Neuronal stem cell (in vitro differentiated cells): ENCODE results near the gene CNFN.
A peak's percentile ranks its signal among the peaks of the same experiment; 100 is the strongest.

ENCODE experiments used
- DNase-seq: peaks from one replicate; pipeline ENCODE4 v3.0.0-alpha.2; 2013; ENCODE audit warnings: low spot score
- H2AFZ ChIP-seq: one replicate; pipeline ENCODE4 v1.6.1; 2013; ENCODE audit warnings: mild to moderate bottlenecking, low read length, inconsistent platforms
- H2AK5ac ChIP-seq: 2 replicates; pipeline ENCODE4 v1.6.1; 2013; ENCODE audit warnings: low read depth, mild to moderate bottlenecking, inconsistent platforms, low read length, moderate library complexity, mixed read lengths
- H2BK120ac ChIP-seq: 2 replicates; pipeline ENCODE4 v1.6.1; 2013; ENCODE audit warnings: low read depth, mild to moderate bottlenecking, inconsistent platforms, low read length, moderate library complexity, mixed read lengths
- H2BK12ac ChIP-seq: one replicate; pipeline ENCODE4 v1.6.1; 2013; ENCODE audit warnings: low read length, inconsistent platforms
- H2BK15ac ChIP-seq: 2 replicates; pipeline ENCODE4 v1.6.1; 2013; ENCODE audit warnings: mild to moderate bottlenecking, low read length, inconsistent platforms, mixed read lengths
- H2BK5ac ChIP-seq: one replicate; pipeline ENCODE4 v1.6.1; 2013; ENCODE audit warnings: inconsistent platforms, mild to moderate bottlenecking, low read length, moderate library complexity
- H3K14ac ChIP-seq: one replicate; pipeline ENCODE4 v1.6.1; 2013; ENCODE audit warnings: low read length, inconsistent platforms
- H3K18ac ChIP-seq: 2 replicates; pipeline ENCODE4 v1.6.1; 2013; ENCODE audit warnings: low read length, inconsistent platforms
- H3K23ac ChIP-seq: 2 replicates; pipeline ENCODE4 v1.6.1; 2013; ENCODE audit warnings: low read depth, mild to moderate bottlenecking, mixed read lengths, low read length, inconsistent platforms; ENCODE audit not compliant: poor library complexity
- H3K27ac ChIP-seq: replicated peaks from 3 replicates; pipeline ENCODE4 v1.5.1; 2013; ENCODE audit warnings: low read length, inconsistent platforms
- H3K27me3 ChIP-seq, 3 experiments: 2 replicates each; pipeline ENCODE4 v1.6.1; 2013; ENCODE audit warnings: low read length in 3 of 3, mild to moderate bottlenecking in 2 of 3, inconsistent platforms in 1 of 3, low read depth in 1 of 3, mixed read lengths in 1 of 3, moderate library complexity in 1 of 3; ENCODE audit not compliant: control insufficient read depth in 3 of 3, insufficient read depth in 3 of 3
- H3K36me3 ChIP-seq, 2 donors: replicated peaks in 1 of 2; 2 replicates each; pipeline ENCODE4 v1.6.1; 2013; ENCODE audit warnings: low read length in 2 of 2; ENCODE audit not compliant: control insufficient read depth in 2 of 2, insufficient read depth in 2 of 2
- H3K4ac ChIP-seq: 2 replicates; pipeline ENCODE4 v1.6.1; 2013; ENCODE audit warnings: inconsistent platforms, mild to moderate bottlenecking, low read length, moderate library complexity
- H3K4me1 ChIP-seq, 2 donors: 1 replicate in 1 of 2; 2 replicates in 1 of 2; pipeline ENCODE4 v1.6.1; 2013; ENCODE audit warnings: low read length in 2 of 2, low read depth in 1 of 2; ENCODE audit not compliant: control insufficient read depth in 2 of 2, insufficient read depth in 1 of 2
- H3K4me2 ChIP-seq: one replicate; pipeline ENCODE4 v1.6.1; 2013; ENCODE audit warnings: mild to moderate bottlenecking, low read length, inconsistent platforms; ENCODE audit not compliant: insufficient read depth, poor library complexity, severe bottlenecking
- H3K4me3 ChIP-seq, 2 donors: 2 replicates each; pipeline ENCODE4 v1.5.1; 2013; ENCODE audit warnings: low read length in 2 of 2, mild to moderate bottlenecking in 2 of 2, inconsistent platforms in 1 of 2, moderate library complexity in 1 of 2
- H3K79me1 ChIP-seq: one replicate; pipeline ENCODE4 v1.6.1; 2013; ENCODE audit warnings: low read depth, mild to moderate bottlenecking, inconsistent platforms, low read length, moderate library complexity
- H3K9ac ChIP-seq: one replicate; pipeline ENCODE4 v1.6.1; 2013; ENCODE audit warnings: mild to moderate bottlenecking, low read depth, low read length, inconsistent platforms; ENCODE audit not compliant: poor library complexity
- H3K9me3 ChIP-seq, 2 donors: replicated peaks in 1 of 2; 2 replicates each; pipeline versions ENCODE3 to v1.6.1; 2013; ENCODE audit warnings: low read length in 2 of 2, mild to moderate bottlenecking in 2 of 2, inconsistent platforms in 1 of 2, low read depth in 1 of 2, mixed read lengths in 1 of 2, moderate library complexity in 1 of 2; ENCODE audit not compliant: control insufficient read depth in 2 of 2, insufficient read depth in 1 of 2
- H4K8ac ChIP-seq: one replicate; pipeline ENCODE4 v1.6.1; 2013; ENCODE audit warnings: low read depth, mild to moderate bottlenecking, inconsistent platforms, low read length, moderate library complexity
- H4K91ac ChIP-seq: one replicate; pipeline ENCODE4 v1.6.1; 2013; ENCODE audit warnings: low read length, low read depth, mild to moderate bottlenecking, inconsistent platforms; ENCODE audit not compliant: poor library complexity
- WGBS, 2 donors: extraction: QIAGEN DNeasy Blood & Tissue Kit; methylation state at CpG; one replicate each; pipeline ENCODE4 v1.1.7; 2013; ENCODE audit warnings: missing lambda C conversion rate in 2 of 2, mixed read lengths in 1 of 2; ENCODE audit not compliant: insufficient read length in 2 of 2, insufficient replicate concordance in 1 of 2; ENCODE audit errors: extremely low coverage in 2 of 2; 5-methylcytosine and 5-hydroxymethylcytosine counted together

CNFN gene

DNA sequence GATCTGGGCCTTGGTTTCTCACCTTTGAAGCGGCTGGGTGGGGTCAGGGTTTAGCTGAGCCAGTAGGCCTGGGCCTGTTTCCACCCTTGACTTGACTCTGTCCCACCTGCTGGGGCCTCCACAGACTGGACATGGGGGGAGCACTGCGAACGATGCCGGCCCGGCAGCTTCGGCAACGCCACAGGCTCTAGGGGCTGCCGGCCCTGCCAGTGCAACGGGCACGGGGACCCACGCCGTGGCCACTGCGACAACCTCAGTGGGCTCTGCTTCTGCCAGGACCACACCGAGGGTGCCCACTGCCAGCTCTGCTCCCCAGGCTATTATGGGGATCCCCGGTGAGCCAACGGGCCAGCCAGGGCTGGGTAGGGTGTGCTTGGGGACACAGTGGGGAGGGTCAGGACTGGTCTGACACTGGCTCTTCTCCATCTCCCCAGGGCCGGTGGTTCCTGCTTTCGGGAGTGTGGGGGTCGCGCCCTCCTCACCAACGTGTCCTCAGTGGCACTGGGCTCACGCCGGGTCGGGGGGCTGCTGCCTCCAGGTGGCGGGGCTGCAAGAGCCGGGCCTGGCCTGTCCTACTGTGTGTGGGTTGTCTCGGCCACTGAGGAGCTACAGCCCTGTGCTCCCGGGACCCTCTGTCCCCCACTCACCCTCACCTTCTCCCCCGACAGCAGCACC is 36.6 kb downstream of the CNFN start:
- Histone ChIP-seq H4K91ac (no peak overlapping the region), H3K36me3 (peaks cover 22 to 64% of the 10 kb centered on the region in 2 donors), H3K27me3 (no peaks in the 10 kb centered on the region), H3K9ac (no peak overlapping the region), H3K4me2 (no peak overlapping the region), H3K4me1 (peaks cover 8 to 23% of the 10 kb centered on the region in 2 donors), H2AFZ (no peak overlapping the region), H2BK15ac (no peak overlapping the region), H3K9me3 (no peaks in the 10 kb centered on the region), H2BK12ac (no peak overlapping the region), H3K23ac (peak overlapping the region; percentile 65), H2BK5ac (no peak overlapping the region), H3K79me1 (peaks cover 1% of the 10 kb centered on the region), H3K27ac (no peak overlapping the region), H4K8ac (no peak overlapping the region), H3K4ac (no peak overlapping the region), H3K4me3 (no peak overlapping the region), H3K14ac (no peak overlapping the region), H3K18ac (no peak overlapping the region), H2BK120ac (no peak overlapping the region), H2AK5ac (no peak overlapping the region)
- WGBS, 2 donors: no CpG with 5 or more reads among the region's 29 CpGs
- DNase-seq: no peak

DNA sequence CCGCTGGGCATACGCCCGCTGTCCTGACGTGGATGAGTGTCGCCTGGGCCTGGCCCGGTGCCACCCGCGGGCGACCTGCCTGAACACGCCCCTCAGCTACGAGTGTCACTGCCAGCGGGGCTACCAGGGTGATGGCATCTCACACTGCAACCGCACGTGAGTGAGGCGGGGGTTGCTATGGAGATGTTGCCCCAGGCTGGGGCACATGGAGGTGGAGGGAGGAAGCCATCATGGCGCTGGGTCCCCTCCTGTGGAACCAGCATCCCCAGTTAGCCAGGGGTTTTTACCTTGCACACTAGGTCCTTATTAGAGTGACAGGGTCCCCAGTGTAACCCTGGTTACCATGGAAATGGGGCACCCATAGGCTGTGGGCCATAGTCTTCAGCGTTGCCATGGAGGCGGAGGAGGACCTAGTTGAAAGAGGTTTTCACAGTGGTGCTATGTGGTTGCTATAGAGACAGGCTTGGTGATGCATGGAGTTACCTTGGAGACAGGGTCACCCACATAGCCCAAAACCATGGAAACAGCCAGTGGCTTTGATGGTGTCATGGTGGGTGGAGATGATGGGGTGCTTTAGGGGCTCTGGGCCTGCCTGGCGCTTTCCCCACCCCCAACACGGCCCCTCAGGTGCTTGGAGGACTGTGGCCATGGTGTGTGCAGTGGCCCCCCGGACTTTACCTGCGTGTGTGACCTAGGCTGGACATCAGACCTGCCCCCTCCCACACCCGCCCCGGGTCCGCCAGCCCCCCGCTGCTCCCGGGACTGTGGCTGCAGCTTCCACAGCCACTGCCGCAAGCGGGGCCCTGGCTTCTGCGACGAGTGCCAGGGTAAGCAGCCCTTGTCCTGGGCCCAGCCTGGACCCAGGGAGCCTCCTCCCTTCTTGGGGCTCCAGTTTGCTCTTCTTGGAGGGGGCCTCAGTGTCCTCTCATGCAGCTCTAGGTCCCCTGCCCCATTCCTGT is 37.5 kb downstream of the CNFN start:
- Histone ChIP-seq H4K8ac (no peak overlapping the region), H3K36me3 (peaks cover 23 to 65% of the 10 kb centered on the region in 2 donors), H3K4me1 (peaks cover 6 to 22% of the 10 kb centered on the region in 2 donors), H3K4ac (no peak overlapping the region), H4K91ac (no peak overlapping the region), H3K9me3 (no peaks in the 10 kb centered on the region), H2BK120ac (no peak overlapping the region), H3K18ac (no peak overlapping the region), H3K23ac (no peak overlapping the region), H3K4me3 (peak overlapping the region in 1 of 2 donors; percentile 13), H2BK15ac (no peak overlapping the region), H3K79me1 (peaks cover 1% of the 10 kb centered on the region), H2AFZ (no peak overlapping the region), H2AK5ac (no peak overlapping the region), H3K27ac (no peak overlapping the region), H2BK12ac (no peak overlapping the region), H3K9ac (no peak overlapping the region), H2BK5ac (no peak overlapping the region), H3K14ac (no peak overlapping the region), H3K4me2 (no peak overlapping the region), H3K27me3 (no peaks in the 10 kb centered on the region)
- WGBS, 2 donors: no CpG with 5 or more reads among the region's 31 CpGs
- DNase-seq: peak; percentile 20

DNA sequence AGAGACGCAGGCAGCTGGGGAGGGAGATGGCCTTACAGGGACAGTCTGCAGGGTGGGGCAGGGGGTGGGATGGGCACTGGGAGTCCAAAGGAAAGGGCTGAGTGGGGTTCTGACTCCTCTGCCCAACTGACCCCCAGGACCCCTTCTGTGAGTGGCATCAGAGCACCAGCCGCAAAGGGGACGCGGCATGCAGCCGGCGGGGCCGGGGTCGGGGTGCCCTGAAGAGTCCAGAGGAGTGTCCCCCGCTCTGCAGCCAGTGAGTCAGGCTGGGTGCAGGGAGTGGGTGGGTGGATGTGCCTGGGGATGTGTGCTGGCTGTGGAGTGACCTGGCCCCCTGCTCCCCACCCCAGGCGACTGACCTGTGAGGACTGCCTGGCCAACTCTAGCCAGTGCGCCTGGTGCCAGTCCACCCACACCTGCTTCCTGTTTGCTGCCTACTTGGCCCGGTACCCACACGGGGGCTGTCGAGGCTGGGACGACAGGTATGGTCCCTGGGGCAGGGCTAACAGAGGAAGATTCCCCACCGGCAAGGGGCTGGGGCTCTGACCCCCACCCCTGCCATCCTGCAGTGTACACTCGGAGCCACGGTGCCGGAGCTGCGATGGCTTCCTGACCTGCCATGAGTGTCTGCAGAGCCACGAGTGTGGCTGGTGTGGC is 38.9 kb downstream of the CNFN start:
- Histone ChIP-seq H3K18ac (no peak overlapping the region), H3K27me3 (no peaks in the 10 kb centered on the region), H3K14ac (peak overlapping the region; percentile 82), H2BK12ac (no peak overlapping the region), H2BK120ac (no peak overlapping the region), H3K27ac (no peak overlapping the region), H2AK5ac (no peak overlapping the region), H4K91ac (no peak overlapping the region), H3K4me1 (peaks cover 6 to 22% of the 10 kb centered on the region in 2 donors), H2BK15ac (no peak overlapping the region), H3K4me2 (no peak overlapping the region), H3K36me3 (peaks cover 18 to 51% of the 10 kb centered on the region in 2 donors), H2BK5ac (peak overlapping the region; percentile 44), H3K9me3 (no peaks in the 10 kb centered on the region), H4K8ac (no peak overlapping the region), H3K79me1 (peaks cover 1% of the 10 kb centered on the region), H2AFZ (no peak overlapping the region), H3K4ac (no peak overlapping the region), H3K4me3 (no peak overlapping the region), H3K23ac (no peak overlapping the region), H3K9ac (peak overlapping the region; percentile 70)
- WGBS, 2 donors: no CpG with 5 or more reads among the region's 21 CpGs
- DNase-seq: no peak
